AG04449 (cell line): ENCODE results near the gene ADGRV1.
"Not testable (repeated sequence)": the region's sequence is repeated elsewhere in the genome, so short reads cannot be mapped to it uniquely, and the experiment has no call there.

ENCODE experiments used
- CTCF ChIA-PET: fragments of 350-600 bp; formaldehyde crosslinking; extraction: SDS; loops from one replicate; lab custom pipeline; 2021; ENCODE audit warnings: antibody characterized with exemption; lab: Yijun Ruan, JAX
- POLR2A ChIA-PET: fragments of 400-600, 350-600 bp; formaldehyde crosslinking; extraction: SDS; loops from one replicate; lab custom pipeline; 2020; ENCODE audit warnings: antibody characterized with exemption, inconsistent platforms; lab: Yijun Ruan, JAX
- DNase-seq: peaks from one replicate; pipeline ENCODE4 v3.0.0-alpha.2; 2010; ENCODE audit warnings: low read depth, low spot score
- H3K4me3 ChIP-seq: 2 replicates; pipeline ENCODE4 v1.5.1; 2011; ENCODE audit warnings: low read depth, mild to moderate bottlenecking, control low read depth, low read length
- CTCF ChIP-seq: IDR thresholded peaks from one replicate; pipeline ENCODE4 v1.5.1; 2011; ENCODE audit warnings: mild to moderate bottlenecking, moderate library complexity, low read length, control low read depth, inconsistent platforms; ENCODE audit not compliant: insufficient read depth; ENCODE audit errors: missing control alignments

The ADGRV1 gene

GRCh38 chr5:91058575-91058974 lies 500.0 kb downstream of the ADGRV1 start:
- ChIA-PET POLR2A (no interaction called here), CTCF (no interaction called here)
- no peak overlapping the region for H3K4me3 ChIP-seq
- DNase-seq: no peak
- TF ChIP-seq CTCF: no peak

- DNase-seq: no peak
- no peak overlapping the region for H3K4me3 ChIP-seq
- no peak for TF ChIP-seq CTCF
- POLR2A ChIA-PET: no interaction called here
- CTCF ChIA-PET: interaction anchor here (1.0 to 1.1 kb wide), 2 partner anchors 14 to 326 kb away, joined by 3 read pairs; no protein-coding TSS in a partner anchor
These were observed 500.8 kb downstream of the ADGRV1 start for GRCh38 chr5:91059409-91059808.

- POLR2A ChIA-PET: no interaction called here
- TF ChIP-seq CTCF: no peak
- no peak overlapping the region for H3K4me3 ChIP-seq
- CTCF ChIA-PET: no interaction called here
- no peak for DNase-seq
These were observed 502.5 kb downstream of the ADGRV1 start for GRCh38 chr5:91061094-91061493.

GRCh38 chr5:91061946-91062562 lies 503.5 kb downstream of the ADGRV1 start:
- no peak for TF ChIP-seq CTCF
- no peak for DNase-seq
- CTCF ChIA-PET: no interaction called here
- POLR2A ChIA-PET: no interaction called here
- H3K4me3 ChIP-seq: no peak overlapping the region

GRCh38 chr5:91063098-91063690 lies 504.6 kb downstream of the ADGRV1 start:
- DNase-seq, H3K4me3 ChIP-seq, CTCF ChIA-PET, POLR2A ChIA-PET: not testable (repeated sequence)

GRCh38 chr5:91065496-91065895 lies 506.9 kb downstream of the ADGRV1 start:
- ChIA-PET POLR2A (no interaction called here), CTCF (no interaction called here)
- H3K4me3 ChIP-seq: no peak overlapping the region
- DNase-seq: no peak
- no peak for TF ChIP-seq CTCF

GRCh38 chr5:91069364-91069763 lies 510.8 kb downstream of the ADGRV1 start:
- TF ChIP-seq CTCF: no peak
- H3K4me3 ChIP-seq: no peak overlapping the region
- ChIA-PET POLR2A (no interaction called here), CTCF (no interaction called here)
- DNase-seq: no peak
